ENCODE data around the gene OPTC. TPM values are rescaled to one million over a fixed set of nuclear protein-coding genes. Genes with fewer than 3 reads are reported as not detected.

The OPTC gene
- total and polyA plus RNA-seq, 10 donors = not detected

DNA sequence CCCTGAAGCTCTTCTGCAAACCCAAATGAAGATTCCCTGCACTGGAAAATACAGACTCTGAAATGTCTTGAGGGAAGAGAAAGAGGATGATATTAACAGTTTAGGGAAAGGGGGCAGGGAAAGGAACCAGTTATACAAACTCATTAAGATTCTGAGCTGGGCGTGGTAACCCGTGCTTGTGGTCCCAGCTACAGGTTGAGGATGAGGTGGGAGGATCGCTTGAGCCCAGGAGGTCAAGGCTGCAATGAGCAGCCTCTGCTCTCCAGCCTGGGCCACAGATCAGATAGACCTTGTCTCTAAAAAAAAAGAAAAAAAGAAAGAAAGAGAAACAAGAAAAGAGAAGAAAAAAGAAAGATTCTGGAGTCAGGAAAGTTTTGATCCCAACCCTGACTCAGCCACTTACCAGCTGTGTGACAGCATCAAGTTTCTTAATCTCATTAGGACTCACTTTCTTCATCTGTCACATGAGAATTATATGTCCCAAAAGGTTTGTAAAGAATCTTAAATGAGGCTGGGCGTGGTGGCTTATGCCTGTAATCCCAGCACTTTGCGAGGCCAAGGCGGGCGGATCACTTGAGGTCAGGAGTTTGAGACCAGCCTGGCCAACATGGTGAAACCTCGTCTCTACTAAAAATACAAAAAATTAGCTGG, 53.9 kb downstream of the OPTC start:
- WGBS, 5 donors = 88 to 94% (median 91%) methylated on average over 8 of the region's 8 CpGs
- H3K27me3 ChIP-seq (replicated peaks in 1 of 7) = peaks cover 0 to 15% (median 0%) of the 10 kb centered on the region in 7 donors
- intact Hi-C loops (cut with DNase I; ENCODE audit: low total_unique reads) = no loop called here

DNA sequence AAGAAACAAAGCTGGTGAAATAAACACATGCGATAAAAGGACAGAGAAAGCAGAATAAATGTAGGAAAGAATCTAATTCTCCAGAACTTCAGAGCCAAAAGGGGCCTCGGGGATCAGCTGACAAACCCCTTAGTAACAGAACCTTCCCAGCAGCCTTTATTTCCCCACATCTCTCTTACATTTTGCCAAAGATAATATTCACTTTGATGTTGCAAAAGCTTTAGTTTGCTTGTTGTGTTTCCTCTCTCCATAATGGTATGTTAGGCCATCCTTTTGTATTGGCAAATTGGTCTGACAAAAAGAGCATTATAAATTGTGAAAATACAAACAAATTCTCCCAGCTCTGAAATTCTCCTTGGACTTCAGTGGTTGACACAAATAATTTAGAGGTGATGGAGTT, 54.9 kb downstream of the OPTC start:
- Histone ChIP-seq H3K27ac (no peak overlapping the region), H3K36me3 (no peaks in the 10 kb centered on the region), H3K9me3 (no peaks in the 10 kb centered on the region), H3K4me1 (peaks cover 0 to 14% (median 0%) of the 10 kb centered on the region in 6 donors), H3K4me3 (no peak overlapping the region), H3K27me3 (replicated peaks in 1 of 7) (peaks cover 0 to 11% (median 0%) of the 10 kb centered on the region in 7 donors)
- WGBS, 5 donors = 78 to 96% (median 85%) methylated on average over 2 of the region's 2 CpGs
- intact Hi-C loops (cut with DNase I; ENCODE audit: low total_unique reads) = no loop called here
- DNase-seq = no peak
- TF ChIP-seq POLR2AphosphoS5 (IDR thresholded peaks at IDR 0.05) = no peak
- no peak for TF ChIP-seq POLR2A (IDR thresholded peaks at IDR 0.05)
- TF ChIP-seq, protein P1, sequence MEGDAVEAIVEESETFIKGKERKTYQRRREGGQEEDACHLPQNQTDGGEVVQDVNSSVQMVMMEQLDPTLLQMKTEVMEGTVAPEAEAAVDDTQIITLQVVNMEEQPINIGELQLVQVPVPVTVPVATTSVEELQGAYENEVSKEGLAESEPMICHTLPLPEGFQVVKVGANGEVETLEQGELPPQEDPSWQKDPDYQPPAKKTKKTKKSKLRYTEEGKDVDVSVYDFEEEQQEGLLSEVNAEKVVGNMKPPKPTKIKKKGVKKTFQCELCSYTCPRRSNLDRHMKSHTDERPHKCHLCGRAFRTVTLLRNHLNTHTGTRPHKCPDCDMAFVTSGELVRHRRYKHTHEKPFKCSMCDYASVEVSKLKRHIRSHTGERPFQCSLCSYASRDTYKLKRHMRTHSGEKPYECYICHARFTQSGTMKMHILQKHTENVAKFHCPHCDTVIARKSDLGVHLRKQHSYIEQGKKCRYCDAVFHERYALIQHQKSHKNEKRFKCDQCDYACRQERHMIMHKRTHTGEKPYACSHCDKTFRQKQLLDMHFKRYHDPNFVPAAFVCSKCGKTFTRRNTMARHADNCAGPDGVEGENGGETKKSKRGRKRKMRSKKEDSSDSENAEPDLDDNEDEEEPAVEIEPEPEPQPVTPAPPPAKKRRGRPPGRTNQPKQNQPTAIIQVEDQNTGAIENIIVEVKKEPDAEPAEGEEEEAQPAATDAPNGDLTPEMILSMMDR (IDR thresholded peaks at IDR 0.05 in 8 of 11, conservative IDR thresholded peaks at IDR 0.05 in 3 of 11) = no peak

More for the DNA sequence above, 53.9 kb downstream of the OPTC start:
- TF ChIP-seq POLR2A (IDR thresholded peaks at IDR 0.05) (no peak), POLR2AphosphoS5 (IDR thresholded peaks at IDR 0.05) (no peak)
- TF ChIP-seq, protein P1 (IDR thresholded peaks at IDR 0.05 in 8 of 11, conservative IDR thresholded peaks at IDR 0.05 in 3 of 11) = no peak
- Histone ChIP-seq H3K9me3 (no peaks in the 10 kb centered on the region), H3K4me1 (peaks cover 0 to 6% (median 0%) of the 10 kb centered on the region in 6 donors), H3K36me3 (no peaks in the 10 kb centered on the region), H3K27ac (no peak overlapping the region), H3K4me3 (no peak overlapping the region)
- DNase-seq = no peak

DNA sequence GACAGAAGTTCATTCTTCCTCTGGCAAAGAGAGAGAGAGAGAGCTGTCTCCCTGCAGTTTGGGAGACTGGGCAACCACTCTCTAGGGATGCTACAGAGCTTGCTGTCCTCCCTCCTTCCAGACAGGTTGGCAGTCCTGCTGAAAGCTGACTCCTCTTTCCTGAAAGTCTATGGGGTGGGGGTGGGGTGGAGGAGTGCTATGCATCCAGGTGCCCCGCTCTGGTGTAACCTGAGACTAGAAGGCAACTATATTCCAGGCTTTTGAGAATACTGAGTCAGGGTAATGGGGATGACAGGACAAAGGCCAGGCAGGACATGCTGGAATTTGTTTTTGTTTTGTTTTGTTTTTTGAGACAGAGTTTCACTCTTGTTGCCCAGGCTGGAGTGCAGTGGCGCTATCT, 55.4 kb downstream of the OPTC start:
- H3K36me3 ChIP-seq = no peaks in the 10 kb centered on the region
- no peak overlapping the region for H3K27ac ChIP-seq
- H3K27me3 ChIP-seq (replicated peaks in 1 of 7) = peaks cover 0 to 7% (median 0%) of the 10 kb centered on the region in 7 donors
- H3K4me1 ChIP-seq = peaks cover 0 to 18% (median 0%) of the 10 kb centered on the region in 6 donors
- no peaks in the 10 kb centered on the region for H3K9me3 ChIP-seq
- WGBS, 5 donors = 98 to 100% (median 100%) methylated on average over 2 of the region's 2 CpGs
- no peak overlapping the region for H3K4me3 ChIP-seq
- intact Hi-C loops (cut with DNase I; ENCODE audit: low total_unique reads) = no loop called here
- DNase-seq = no peak
- TF ChIP-seq POLR2A (IDR thresholded peaks at IDR 0.05) (no peak), POLR2AphosphoS5 (IDR thresholded peaks at IDR 0.05) (no peak)
- TF ChIP-seq, protein P1 (IDR thresholded peaks at IDR 0.05 in 8 of 11, conservative IDR thresholded peaks at IDR 0.05 in 3 of 11) = no peak

DNA sequence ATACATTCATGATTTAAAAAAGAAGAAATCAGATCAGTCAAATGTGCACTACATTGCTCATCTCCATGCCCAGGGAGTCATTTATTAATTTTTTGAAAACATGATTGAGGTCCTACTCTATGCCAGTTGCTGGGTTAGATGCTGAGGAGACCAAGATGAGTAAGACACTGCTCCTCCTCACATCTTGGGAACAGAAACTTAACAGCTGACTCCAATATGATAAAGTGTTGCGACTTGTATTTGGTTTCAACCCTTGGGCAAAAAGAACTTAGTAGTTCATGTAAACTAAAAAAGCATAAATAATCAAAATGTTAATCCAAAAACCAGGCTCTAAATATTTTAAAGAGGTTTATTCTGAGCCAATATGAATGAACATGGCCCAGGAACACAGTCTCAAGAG, 56.9 kb downstream of the OPTC start:
- H3K27me3 ChIP-seq (replicated peaks in 1 of 7) = peaks cover 0 to 7% (median 0%) of the 10 kb centered on the region in 7 donors
- H3K4me3 ChIP-seq = no peak overlapping the region
- no peaks in the 10 kb centered on the region for H3K9me3 ChIP-seq
- WGBS, 5 donors = 89 to 98% (median 91%) methylated on average over 1 of the region's 1 CpG
- H3K36me3 ChIP-seq = no peaks in the 10 kb centered on the region
- peaks cover 0 to 18% (median 1%) of the 10 kb centered on the region in 6 donors for H3K4me1 ChIP-seq
- intact Hi-C loops (cut with DNase I; ENCODE audit: low total_unique reads) = no loop called here
- H3K27ac ChIP-seq = no peak overlapping the region
- no peak for DNase-seq
- TF ChIP-seq, protein P1 (IDR thresholded peaks at IDR 0.05 in 8 of 11, conservative IDR thresholded peaks at IDR 0.05 in 3 of 11) = no peak
- no peak for TF ChIP-seq POLR2AphosphoS5 (IDR thresholded peaks at IDR 0.05)
- TF ChIP-seq POLR2A (IDR thresholded peaks at IDR 0.05) = no peak
